IPS DF 6.9 (cell line): ENCODE results near the gene TDRD10.

Experiments
- DNase-seq: peaks from one replicate; pipeline ENCODE4 v3.0.0-alpha.2; 2013; ENCODE audit warnings: low read depth, low spot score
- H3K27ac ChIP-seq: one replicate; pipeline ENCODE4 v1.5.1; 2013; ENCODE audit warnings: low read length, control low read depth
- H3K27me3 ChIP-seq: 2 replicates; pipeline ENCODE4 v1.6.1; 2013; ENCODE audit warnings: mild to moderate bottlenecking, low read length; ENCODE audit not compliant: control insufficient read depth, insufficient read depth
- H3K36me3 ChIP-seq: 2 replicates; pipeline ENCODE4 v1.6.1; 2013; ENCODE audit warnings: low read length; ENCODE audit not compliant: control insufficient read depth, insufficient read depth
- H3K4me1 ChIP-seq: 2 replicates; pipeline ENCODE4 v1.6.1; 2013; ENCODE audit warnings: low read length; ENCODE audit not compliant: control insufficient read depth, insufficient read depth
- H3K4me3 ChIP-seq: 2 replicates; pipeline ENCODE4 v1.5.1; 2013; ENCODE audit warnings: mild to moderate bottlenecking, low read length
- H3K9me3 ChIP-seq: 2 replicates; pipeline ENCODE4 v1.6.1; 2013; ENCODE audit warnings: low read length, inconsistent platforms; ENCODE audit not compliant: control insufficient read depth, insufficient read depth
- WGBS: extraction: QIAGEN DNeasy Blood & Tissue Kit; methylation state at CpG from one replicate; pipeline ENCODE4 v1.1.7; 2013; ENCODE audit warnings: mixed read lengths, missing lambda C conversion rate; ENCODE audit not compliant: insufficient read length, insufficient coverage; 5-methylcytosine and 5-hydroxymethylcytosine counted together

Gene TDRD10

GRCh38 chr1:154539486-154540483 is 37.8 kb downstream of the TDRD10 start:
- no peaks in the 10 kb centered on the region for H3K9me3 ChIP-seq
- no CpG with 5 or more reads among the region's 9 CpGs for WGBS
- H3K4me1 ChIP-seq: no peaks in the 10 kb centered on the region
- DNase-seq: no peak
- no peak overlapping the region for H3K27ac ChIP-seq
- H3K4me3 ChIP-seq: no peak overlapping the region
- H3K36me3 ChIP-seq: no peaks in the 10 kb centered on the region; the same call in 1 of the 2 replicates
- no peaks in the 10 kb centered on the region for H3K27me3 ChIP-seq

DNA sequence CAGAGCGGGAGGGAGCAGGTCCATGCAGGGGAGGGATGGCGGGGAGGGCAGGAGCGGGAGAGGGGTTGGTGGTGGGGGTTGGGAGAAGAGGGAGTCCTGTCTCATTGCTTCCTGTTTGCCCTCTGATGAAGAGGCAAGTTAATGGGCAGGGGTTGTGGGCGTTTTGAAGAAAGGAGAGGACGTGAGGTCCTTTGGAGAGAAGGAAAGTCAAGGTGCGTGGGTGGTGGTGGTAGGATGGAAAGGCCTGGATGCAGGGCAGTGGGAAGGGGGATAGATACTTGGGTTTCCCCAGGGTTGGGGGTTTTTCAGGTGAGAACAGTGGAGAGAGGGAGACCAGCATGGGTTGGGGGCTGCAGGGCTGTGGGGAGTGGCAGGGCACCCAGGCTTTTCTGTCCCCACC is 39.2 kb downstream of the TDRD10 start:
- DNase-seq: no peak
- no peak overlapping the region for H3K4me3 ChIP-seq
- H3K4me1 ChIP-seq: no peaks in the 10 kb centered on the region
- H3K27ac ChIP-seq: no peak overlapping the region
- H3K9me3 ChIP-seq: no peaks in the 10 kb centered on the region
- H3K36me3 ChIP-seq: no peaks in the 10 kb centered on the region; the same call in 1 of the 2 replicates
- WGBS: no CpG with 5 or more reads among the region's 6 CpGs
- no peaks in the 10 kb centered on the region for H3K27me3 ChIP-seq

DNA sequence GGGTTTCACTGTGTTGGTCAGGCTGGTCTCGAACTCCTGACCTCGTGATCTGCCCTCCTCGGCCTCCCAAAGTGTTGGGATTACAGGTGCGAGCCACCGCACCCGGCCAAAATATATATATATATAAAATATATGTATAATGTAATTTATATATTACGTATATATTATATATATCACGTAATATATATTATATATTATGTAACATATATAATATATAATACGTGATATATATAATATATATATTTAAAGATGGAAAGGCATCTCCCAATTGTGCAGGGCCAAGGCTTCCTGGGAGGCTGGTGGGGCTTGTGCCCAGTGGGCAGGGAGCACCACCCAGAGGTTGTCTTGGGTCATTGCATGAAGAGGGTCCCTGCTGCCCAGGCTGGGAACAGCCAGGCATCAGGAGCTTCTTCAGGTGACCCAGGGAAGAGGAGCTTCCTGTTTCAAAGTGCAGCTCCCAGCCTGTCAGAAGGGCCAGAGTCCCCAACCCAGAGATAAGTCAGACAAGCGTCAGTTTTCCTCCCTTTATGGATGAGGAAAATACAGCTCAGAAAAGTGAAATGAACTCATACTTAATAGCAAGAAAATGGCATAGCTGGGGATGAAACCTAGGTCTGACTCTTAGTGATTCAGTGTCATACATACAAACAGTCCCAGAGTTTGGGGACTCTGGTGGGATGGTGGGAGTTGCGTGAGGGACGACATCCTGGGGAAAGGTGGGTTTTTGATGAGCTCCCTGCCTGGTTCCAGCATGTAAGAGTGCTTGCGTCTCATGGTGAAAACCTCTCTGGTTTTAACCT is 44.4 kb downstream of the TDRD10 start:
- H3K9me3 ChIP-seq: no peaks in the 10 kb centered on the region
- H3K27ac ChIP-seq: no peak overlapping the region
- no CpG with 5 or more reads among the region's 13 CpGs for WGBS
- H3K4me3 ChIP-seq: no peak overlapping the region
- H3K27me3 ChIP-seq: no peaks in the 10 kb centered on the region
- DNase-seq: peak; percentile 61
- no peaks in the 10 kb centered on the region for H3K4me1 ChIP-seq
- peaks cover 15% of the 10 kb centered on the region for H3K36me3 ChIP-seq

- Histone ChIP-seq H3K27me3 (no peaks in the 10 kb centered on the region), H3K9me3 (no peaks in the 10 kb centered on the region), H3K36me3 (peaks cover 22% of the 10 kb centered on the region), H3K4me1 (no peaks in the 10 kb centered on the region), H3K27ac (no peak overlapping the region), H3K4me3 (no peak overlapping the region)
- WGBS: no CpG with 5 or more reads among the region's 11 CpGs
- DNase-seq: no peak
Measured at GRCh38 chr1:154547105-154547732, 45.2 kb downstream of the TDRD10 start.

DNA sequence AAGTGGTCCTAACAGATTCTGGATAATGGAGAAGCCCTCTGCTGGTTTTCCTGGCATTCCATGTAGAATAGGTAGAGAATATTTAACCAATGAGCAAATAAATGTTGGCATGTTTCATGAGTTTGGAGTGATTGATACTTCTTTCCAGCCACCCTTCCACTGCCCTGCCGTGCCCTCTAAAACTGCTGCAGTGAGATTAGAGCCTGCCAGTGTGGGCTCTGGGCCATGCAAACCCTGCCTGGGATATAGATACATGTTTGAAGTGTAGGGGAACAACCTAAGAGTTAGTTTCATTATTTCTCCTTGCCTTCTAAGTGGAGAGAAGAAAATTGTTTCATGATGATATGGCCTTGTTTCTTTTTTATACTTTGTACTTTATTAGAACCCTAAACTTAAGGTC is 46.0 kb downstream of the TDRD10 start:
- Histone ChIP-seq H3K9me3 (no peaks in the 10 kb centered on the region), H3K4me1 (no peaks in the 10 kb centered on the region), H3K36me3 (peaks cover 28% of the 10 kb centered on the region), H3K27me3 (no peaks in the 10 kb centered on the region), H3K27ac (no peak overlapping the region), H3K4me3 (no peak overlapping the region)
- DNase-seq: no peak
- WGBS: no CpG with 5 or more reads among the region's 1 CpG

DNA sequence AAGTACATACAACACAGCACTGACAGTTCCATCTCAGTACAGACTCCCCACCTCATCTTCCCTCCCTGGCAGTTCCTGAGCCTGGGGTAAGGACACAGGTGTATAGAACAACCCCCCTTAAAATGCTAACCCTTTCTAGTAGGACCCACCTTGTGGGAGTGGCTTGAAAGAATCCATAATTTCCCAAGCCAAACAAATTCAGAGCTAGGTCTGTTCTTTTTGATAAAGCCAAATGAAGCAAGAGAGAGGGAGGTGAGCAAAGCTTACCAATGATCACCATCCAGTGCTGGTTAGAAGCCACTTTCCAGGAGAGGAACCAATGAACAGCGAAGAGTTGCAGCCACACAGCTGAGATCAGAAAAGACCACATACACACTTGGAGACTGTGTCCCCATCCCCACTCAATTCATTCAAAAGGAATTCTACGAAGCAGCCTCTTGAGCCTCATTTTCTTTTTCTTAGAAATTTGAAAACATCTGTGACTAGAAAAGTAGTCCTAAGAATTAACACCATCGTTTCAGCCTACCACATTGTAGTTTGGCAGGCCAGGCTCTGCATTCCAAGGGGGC is 47.3 kb downstream of the TDRD10 start:
- Histone ChIP-seq H3K36me3 (peaks cover 36% of the 10 kb centered on the region), H3K27ac (no peak overlapping the region), H3K27me3 (no peaks in the 10 kb centered on the region), H3K4me3 (no peak overlapping the region), H3K9me3 (no peaks in the 10 kb centered on the region), H3K4me1 (no peaks in the 10 kb centered on the region)
- DNase-seq: no peak
- no CpG with 5 or more reads among the region's 3 CpGs for WGBS

GRCh38 chr1:154550070-154550469 is 48.1 kb downstream of the TDRD10 start:
- Histone ChIP-seq H3K27ac (no peak overlapping the region), H3K4me1 (no peaks in the 10 kb centered on the region), H3K27me3 (no peaks in the 10 kb centered on the region), H3K36me3 (peaks cover 40% of the 10 kb centered on the region), H3K4me3 (no peak overlapping the region), H3K9me3 (no peaks in the 10 kb centered on the region)
- no peak for DNase-seq
- WGBS: no CpG with 5 or more reads among the region's 5 CpGs

DNA sequence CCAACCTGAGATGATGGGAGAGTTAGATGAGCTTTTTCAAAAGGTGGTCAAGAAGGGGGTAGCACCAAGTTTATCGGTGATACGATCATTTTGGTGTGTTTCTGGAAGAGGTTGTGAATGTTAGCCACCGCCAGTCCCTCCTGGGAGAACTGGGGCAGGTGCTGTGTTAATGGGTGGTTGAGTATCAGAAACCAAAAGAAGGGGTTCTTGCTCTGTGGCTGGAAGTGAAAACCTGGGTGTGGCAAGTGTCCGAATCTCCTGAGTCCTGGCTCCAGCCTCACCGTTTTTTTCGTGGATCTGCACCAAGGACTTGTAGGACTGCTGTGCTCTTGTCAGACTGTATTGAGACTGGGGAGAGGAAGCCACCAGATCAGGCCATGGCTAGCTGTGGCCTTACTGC is 48.6 kb downstream of the TDRD10 start:
- Histone ChIP-seq H3K36me3 (peaks cover 46% of the 10 kb centered on the region), H3K4me3 (no peak overlapping the region), H3K27ac (no peak overlapping the region), H3K9me3 (no peaks in the 10 kb centered on the region), H3K27me3 (no peaks in the 10 kb centered on the region), H3K4me1 (no peaks in the 10 kb centered on the region)
- WGBS: no CpG with 5 or more reads among the region's 6 CpGs
- no peak for DNase-seq

DNA sequence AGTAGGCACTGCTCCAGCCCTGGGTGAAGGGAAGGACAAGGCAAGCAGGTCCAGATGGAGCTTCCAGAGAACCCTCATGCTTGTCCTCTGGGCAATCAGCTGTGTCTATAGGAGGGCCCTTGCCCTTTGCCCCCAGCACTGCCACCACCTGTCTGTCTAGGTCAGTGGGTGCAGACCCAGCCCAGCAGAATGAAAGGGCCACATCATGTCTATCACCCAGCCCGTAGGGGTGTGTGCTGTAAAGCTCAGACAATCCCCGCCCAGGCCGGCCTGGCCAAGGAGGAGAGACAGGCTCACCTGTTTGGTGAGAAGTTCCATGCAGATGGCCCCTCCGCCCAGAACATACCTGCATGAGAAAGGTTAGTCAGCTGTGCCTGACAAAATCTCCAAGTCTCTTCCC is 49.5 kb downstream of the TDRD10 start:
- no peak for DNase-seq
- Histone ChIP-seq H3K4me3 (no peak overlapping the region), H3K27me3 (no peaks in the 10 kb centered on the region), H3K4me1 (peaks cover 1% of the 10 kb centered on the region; the same call in 1 of the 2 replicates), H3K27ac (no peak overlapping the region), H3K36me3 (peaks cover 46% of the 10 kb centered on the region), H3K9me3 (no peaks in the 10 kb centered on the region)
- no CpG with 5 or more reads among the region's 4 CpGs for WGBS

- no CpG with 5 or more reads among the region's 6 CpGs for WGBS
Measured at GRCh38 chr1:154552036-154552435, 50.0 kb downstream of the TDRD10 start.

More at GRCh38 chr1:154552036-154552435, 50.0 kb downstream of the TDRD10 start:
- no peak for DNase-seq
- Histone ChIP-seq H3K36me3 (peaks cover 46% of the 10 kb centered on the region), H3K4me3 (no peak overlapping the region), H3K4me1 (peaks cover 3% of the 10 kb centered on the region; the same call in 1 of the 2 replicates), H3K27me3 (no peaks in the 10 kb centered on the region), H3K9me3 (no peaks in the 10 kb centered on the region), H3K27ac (no peak overlapping the region)
